Lower lobe of right lung (tissue), 2 donors: ENCODE results near the gene VAV2. TPM values are rescaled to one million over a fixed set of nuclear protein-coding genes. Genes with fewer than 3 reads are reported as not detected.
"Not testable (repeated sequence)": the region's sequence is repeated elsewhere in the genome, so short reads cannot be mapped to it uniquely, and the experiment has no call there.

Experiments
- ATAC-seq, 2 donors: fragments of 200-7000 bp; cut with Tn5 transposase; one replicate each; pipeline ENCODE4 v1.9.1; 2020 to 2022; ENCODE audit warnings: mild to moderate bottlenecking in 2 of 2, moderate library complexity in 2 of 2
- DNase-seq: peaks from one replicate; pipeline ENCODE4 v3.0.0-alpha.2; 2020
- H3K27ac ChIP-seq: fragments of 200-600 bp; one replicate; pipeline ENCODE4 v1.8.0; 2022
- H3K27me3 ChIP-seq: fragments of 200-600 bp; one replicate; pipeline ENCODE4 v1.8.0; 2022; ENCODE audit warnings: low read depth
- H3K36me3 ChIP-seq: fragments of 200-600 bp; one replicate; pipeline ENCODE4 v1.8.0; 2022; ENCODE audit warnings: mild to moderate bottlenecking
- H3K4me1 ChIP-seq: fragments of 200-600 bp; one replicate; pipeline ENCODE4 v1.8.0; 2022
- H3K4me3 ChIP-seq: fragments of 200-600 bp; one replicate; pipeline ENCODE4 v1.8.0; 2022; ENCODE audit warnings: mild to moderate bottlenecking
- H3K9me3 ChIP-seq: fragments of 200-600 bp; one replicate; pipeline ENCODE4 v1.8.0; 2022
- CTCF ChIP-seq: fragments of 200-600 bp; IDR thresholded peaks from one replicate; pipeline ENCODE4 v1.8.0; 2022; ENCODE audit warnings: antibody characterized with exemption, mild to moderate bottlenecking
- intact Hi-C: fragments of 100-400 bp; cut with DNase I; formaldehyde crosslinking; loops from one replicate; pipeline ENCODE4 v1.11.0; 2022
- total RNA-seq: library from RNA; stranded (reverse); fragmentation: NEBNext Ultra II Directional; extraction: Animal tissue kit (Norgen Biotek cat#: 25700); gene quantifications from one replicate; pipeline ENCODE4 v1.2.1, GENCODE V29; 2021
- donor health status: DM: no; HTN: yes; CAD: no; lungs with severe emphysema.

Gene VAV2
- total RNA-seq, 1 donor from 2014 or later = 26.9 TPM

- H3K27me3 ChIP-seq = no peaks in the 10 kb centered on the region
- DNase-seq (peak; percentile 24), ATAC-seq (no peak)
- H3K4me3 ChIP-seq = no peak overlapping the region
- TF ChIP-seq CTCF = no peak
- H3K4me1 ChIP-seq = peaks cover 66% of the 10 kb centered on the region
- H3K36me3 ChIP-seq = no peaks in the 10 kb centered on the region
- no peaks in the 10 kb centered on the region for H3K9me3 ChIP-seq
- no peak overlapping the region for H3K27ac ChIP-seq
- intact Hi-C loops = no loop called here
Observed at GRCh38 chr9:133958756-133959155, 33.4 kb downstream of the VAV2 start.

- H3K9me3 ChIP-seq, intact Hi-C loops, H3K27ac ChIP-seq, H3K27me3 ChIP-seq, H3K4me3 ChIP-seq, ATAC-seq, H3K36me3 ChIP-seq, DNase-seq: not testable (repeated sequence)
- peaks cover 66% of the 10 kb centered on the region for H3K4me1 ChIP-seq
Observed at GRCh38 chr9:133957772-133958171, 34.4 kb downstream of the VAV2 start.

- TF ChIP-seq CTCF = no peak
- peak; percentile 40 for DNase-seq
- no peaks in the 10 kb centered on the region for H3K36me3 ChIP-seq
- intact Hi-C loops = no loop called here
- H3K9me3 ChIP-seq = no peaks in the 10 kb centered on the region
- H3K4me3 ChIP-seq = no peak overlapping the region
- ATAC-seq = no peak
- H3K27me3 ChIP-seq = no peaks in the 10 kb centered on the region
- H3K4me1 ChIP-seq = peaks cover 66% of the 10 kb centered on the region
- H3K27ac ChIP-seq = peak overlapping the region; percentile 62
Observed at GRCh38 chr9:133957328-133957727, 34.8 kb downstream of the VAV2 start.

- Histone ChIP-seq H3K4me3 (no peak overlapping the region), H3K36me3 (no peaks in the 10 kb centered on the region), H3K9me3 (no peaks in the 10 kb centered on the region), H3K4me1 (peaks cover 64% of the 10 kb centered on the region), H3K27me3 (no peaks in the 10 kb centered on the region), H3K27ac (peak overlapping the region; percentile 62)
- intact Hi-C loops = no loop called here
- ATAC-seq (peak; percentile 64 to 67), DNase-seq (peak; percentile 55)
- no peak for TF ChIP-seq CTCF
Observed at GRCh38 chr9:133956520-133957076, 35.5 kb downstream of the VAV2 start.

- Histone ChIP-seq H3K27ac (peak overlapping the region; percentile 62), H3K9me3 (no peaks in the 10 kb centered on the region), H3K4me3 (peak overlapping the region; percentile 32), H3K27me3 (no peaks in the 10 kb centered on the region), H3K4me1 (peaks cover 64% of the 10 kb centered on the region), H3K36me3 (no peaks in the 10 kb centered on the region)
- peak; percentile 13 to 24 for ATAC-seq
- intact Hi-C loops = no loop called here
- DNase-seq = peak; percentile 50
- no peak for TF ChIP-seq CTCF
Observed at GRCh38 chr9:133955821-133956411, 36.2 kb downstream of the VAV2 start.

GRCh38 chr9:133954862-133955529 is 37.1 kb downstream of the VAV2 start:
- no peak overlapping the region for H3K27ac ChIP-seq
- no peaks in the 10 kb centered on the region for H3K9me3 ChIP-seq
- no peak overlapping the region for H3K4me3 ChIP-seq
- H3K27me3 ChIP-seq = no peaks in the 10 kb centered on the region
- DNase-seq (peak; percentile 36), ATAC-seq (no peak)
- intact Hi-C loops = no loop called here
- TF ChIP-seq CTCF = no peak
- peaks cover 63% of the 10 kb centered on the region for H3K4me1 ChIP-seq
- no peaks in the 10 kb centered on the region for H3K36me3 ChIP-seq
